GM12878 (cell line): ENCODE data around the gene UBASH3A. TPM values are rescaled to one million over a fixed set of nuclear protein-coding genes. Genes with fewer than 3 reads are reported as not detected.

Experiments
- ATF7 ChIP-seq: fragments of 450-650 bp; IDR thresholded peaks from 2 replicates; pipeline ENCODE4 v1.6.1; 2016; ENCODE audit warnings: low read depth, mild to moderate bottlenecking
- CHD4 ChIP-seq: fragments of 200-600 bp; sonication (generic); IDR thresholded peaks from 2 replicates; pipeline ENCODE4 v1.6.1; 2016; ENCODE audit warnings: mild to moderate bottlenecking
- DPF2 ChIP-seq: fragments of 450-650 bp; IDR thresholded peaks from 2 replicates; pipeline ENCODE4 v1.6.1; 2017; ENCODE audit warnings: mild to moderate bottlenecking
- ELK1 ChIP-seq: IDR thresholded peaks from 2 replicates; pipeline ENCODE4 v1.6.1; 2012; ENCODE audit warnings: low read depth, low read length, improper control_type of control experiment
- IRF4 ChIP-seq: IDR thresholded peaks from 2 replicates; pipeline ENCODE4 v1.6.1; 2011; ENCODE audit warnings: low read depth, low read length
- MEF2A ChIP-seq: IDR thresholded peaks from 2 replicates; pipeline ENCODE4 v1.6.1; 2011; ENCODE audit warnings: low read depth, mild to moderate bottlenecking, low read length, moderate library complexity; ENCODE audit not compliant: insufficient read depth
- MYB ChIP-seq: fragments of 150-350 bp; IDR thresholded peaks from 2 replicates; pipeline ENCODE4 v1.6.1; 2014; ENCODE audit warnings: mild to moderate bottlenecking, low read depth, low read length, borderline replicate concordance
- NFXL1 ChIP-seq: fragments of 450-650 bp; IDR thresholded peaks from 2 replicates; pipeline ENCODE4 v1.6.1; 2017; ENCODE audit warnings: antibody characterized with exemption, mild to moderate bottlenecking, borderline replicate concordance
- NRF1 ChIP-seq: conservative IDR thresholded peaks from 2 replicates; pipeline ENCODE4 v1.6.1; 2011; ENCODE audit warnings: mild to moderate bottlenecking, low read depth, low read length, improper control_type of control experiment
- PML ChIP-seq: IDR thresholded peaks from 2 replicates; pipeline ENCODE4 v1.6.1; 2012; ENCODE audit warnings: low read length, inconsistent platforms
- POLR2AphosphoS2 ChIP-seq: IDR thresholded peaks from 2 replicates; pipeline ENCODE4 v1.6.1; 2011; ENCODE audit warnings: low read depth, mild to moderate bottlenecking, low read length, improper control_type of control experiment, moderate library complexity
- POU2F2 ChIP-seq: IDR thresholded peaks from 3 replicates; pipeline ENCODE4 v1.6.1; 2011; ENCODE audit warnings: low read depth, mild to moderate bottlenecking, low read length, borderline replicate concordance
- RB1 ChIP-seq: fragments of 450-650 bp; formaldehyde crosslinking; IDR thresholded peaks from 2 replicates; pipeline ENCODE4 v1.6.1; 2017; ENCODE audit warnings: mild to moderate bottlenecking, borderline replicate concordance
- SKIL ChIP-seq: fragments of 450-650 bp; IDR thresholded peaks from 2 replicates; pipeline ENCODE4 v1.6.1; 2017; ENCODE audit warnings: mild to moderate bottlenecking, low read depth, inconsistent platforms; ENCODE audit not compliant: poor library complexity, severe bottlenecking
- SMAD1 ChIP-seq: fragments of 450-650 bp; IDR thresholded peaks from 2 replicates; pipeline ENCODE4 v1.6.1; 2018; ENCODE audit warnings: mild to moderate bottlenecking, low read depth; ENCODE audit not compliant: partially characterized antibody
- USF2 ChIP-seq: IDR thresholded peaks from 2 replicates; pipeline ENCODE4 v1.6.1; 2011; ENCODE audit warnings: low read depth, low read length, improper control_type of control experiment, borderline replicate concordance
- ZBED1 ChIP-seq: IDR thresholded peaks from 2 replicates; pipeline ENCODE4 v1.6.1; 2016; ENCODE audit warnings: borderline replicate concordance
- ZNF217 ChIP-seq: fragments of 450-650 bp; IDR thresholded peaks from 2 replicates; pipeline ENCODE4 v1.6.1; 2017; ENCODE audit warnings: antibody characterized with exemption, mild to moderate bottlenecking
- polyA plus RNA-seq, 11 experiments: library from polyadenylated mRNA; depleted of rRNA in 4 of 11; unstranded in 6 of 11; stranded (reverse) in 5 of 11; fragments of >200 nt; fragmentation: Nextera tagmentation in 4 of 11; fragmentation: Illumina TruSeq in 1 of 11; extraction: Ambion mirVana in 4 of 11; extraction: Trizol in 1 of 11; gene quantifications; 1 replicate in 1 of 11; 2 replicates in 10 of 11; pipeline versions ENCODE4 v1.2.1 to v1.2.3, GENCODE V29; 2011 to 2016; ENCODE audit warnings: inconsistent platforms in 2 of 11, missing spikeins in 2 of 11, low read depth in 1 of 11
- total RNA-seq, 4 experiments: library from RNA; depleted of rRNA in 3 of 4; stranded (reverse); fragments of >200 nt in 3 of 4; fragmentation: Illumina TruSeq in 1 of 4; extraction: Trizol in 1 of 4; gene quantifications; 2 replicates each; pipeline versions ENCODE4 v1.2.1 to v1.2.3, GENCODE V29; 2013 to 2021
- TF ChIP-seq, protein P1 (sequence below): fragments of 450-650 bp; IDR thresholded peaks from 2 replicates; pipeline ENCODE4 v1.6.1; 2018; ENCODE audit warnings: mild to moderate bottlenecking, low read depth, moderate library complexity; ENCODE audit not compliant: partially characterized antibody
- TF ChIP-seq, protein P2 (sequence below): fragments of 150-350 bp; IDR thresholded peaks from 2 replicates; pipeline ENCODE4 v1.6.1; 2014; ENCODE audit warnings: mild to moderate bottlenecking, low read depth, low read length
- TF ChIP-seq, protein P3 (sequence below): IDR thresholded peaks from 2 replicates; pipeline ENCODE4 v1.6.1; 2011; ENCODE audit warnings: mild to moderate bottlenecking, low read depth, low read length, moderate library complexity; ENCODE audit not compliant: insufficient replicate concordance

UBASH3A gene
- total and polyA plus RNA-seq, 10 of the 15 experiments (the other 5 are each of a cell fraction or from before 2014, with no cell fraction given) = 0.04 to 0.39 (median 0.23) TPM; not detected in 1

- TF ChIP-seq SKIL (no peak), CHD4 (no peak), ZBED1 (0 out of 2 replicates have a peak, but pooled peaks have one; percentile 47), NRF1 (no peak), PML (no peak), POLR2AphosphoS2 (no peak), ZNF217 (no peak), DPF2 (no peak), RB1 (no peak), POU2F2 (peak; percentile 85; the same call in 2 of the 3 replicates), ELK1 (no peak), IRF4 (0 out of 2 replicates have a peak, but pooled peaks have one; percentile 27), SMAD1 (no peak), ATF7 (no peak), MYB (no peak), USF2 (no peak), MEF2A (no peak), NFXL1 (no peak)
- TF ChIP-seq, protein P1, sequence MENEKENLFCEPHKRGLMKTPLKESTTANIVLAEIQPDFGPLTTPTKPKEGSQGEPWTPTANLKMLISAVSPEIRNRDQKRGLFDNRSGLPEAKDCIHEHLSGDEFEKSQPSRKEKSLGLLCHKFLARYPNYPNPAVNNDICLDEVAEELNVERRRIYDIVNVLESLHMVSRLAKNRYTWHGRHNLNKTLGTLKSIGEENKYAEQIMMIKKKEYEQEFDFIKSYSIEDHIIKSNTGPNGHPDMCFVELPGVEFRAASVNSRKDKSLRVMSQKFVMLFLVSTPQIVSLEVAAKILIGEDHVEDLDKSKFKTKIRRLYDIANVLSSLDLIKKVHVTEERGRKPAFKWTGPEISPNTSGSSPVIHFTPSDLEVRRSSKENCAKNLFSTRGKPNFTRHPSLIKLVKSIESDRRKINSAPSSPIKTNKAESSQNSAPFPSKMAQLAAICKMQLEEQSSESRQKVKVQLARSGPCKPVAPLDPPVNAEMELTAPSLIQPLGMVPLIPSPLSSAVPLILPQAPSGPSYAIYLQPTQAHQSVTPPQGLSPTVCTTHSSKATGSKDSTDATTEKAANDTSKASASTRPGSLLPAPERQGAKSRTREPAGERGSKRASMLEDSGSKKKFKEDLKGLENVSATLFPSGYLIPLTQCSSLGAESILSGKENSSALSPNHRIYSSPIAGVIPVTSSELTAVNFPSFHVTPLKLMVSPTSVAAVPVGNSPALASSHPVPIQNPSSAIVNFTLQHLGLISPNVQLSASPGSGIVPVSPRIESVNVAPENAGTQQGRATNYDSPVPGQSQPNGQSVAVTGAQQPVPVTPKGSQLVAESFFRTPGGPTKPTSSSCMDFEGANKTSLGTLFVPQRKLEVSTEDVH = no peak
- TF ChIP-seq, protein P2, sequence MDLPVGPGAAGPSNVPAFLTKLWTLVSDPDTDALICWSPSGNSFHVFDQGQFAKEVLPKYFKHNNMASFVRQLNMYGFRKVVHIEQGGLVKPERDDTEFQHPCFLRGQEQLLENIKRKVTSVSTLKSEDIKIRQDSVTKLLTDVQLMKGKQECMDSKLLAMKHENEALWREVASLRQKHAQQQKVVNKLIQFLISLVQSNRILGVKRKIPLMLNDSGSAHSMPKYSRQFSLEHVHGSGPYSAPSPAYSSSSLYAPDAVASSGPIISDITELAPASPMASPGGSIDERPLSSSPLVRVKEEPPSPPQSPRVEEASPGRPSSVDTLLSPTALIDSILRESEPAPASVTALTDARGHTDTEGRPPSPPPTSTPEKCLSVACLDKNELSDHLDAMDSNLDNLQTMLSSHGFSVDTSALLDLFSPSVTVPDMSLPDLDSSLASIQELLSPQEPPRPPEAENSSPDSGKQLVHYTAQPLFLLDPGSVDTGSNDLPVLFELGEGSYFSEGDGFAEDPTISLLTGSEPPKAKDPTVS = no peak
- TF ChIP-seq, protein P3, sequence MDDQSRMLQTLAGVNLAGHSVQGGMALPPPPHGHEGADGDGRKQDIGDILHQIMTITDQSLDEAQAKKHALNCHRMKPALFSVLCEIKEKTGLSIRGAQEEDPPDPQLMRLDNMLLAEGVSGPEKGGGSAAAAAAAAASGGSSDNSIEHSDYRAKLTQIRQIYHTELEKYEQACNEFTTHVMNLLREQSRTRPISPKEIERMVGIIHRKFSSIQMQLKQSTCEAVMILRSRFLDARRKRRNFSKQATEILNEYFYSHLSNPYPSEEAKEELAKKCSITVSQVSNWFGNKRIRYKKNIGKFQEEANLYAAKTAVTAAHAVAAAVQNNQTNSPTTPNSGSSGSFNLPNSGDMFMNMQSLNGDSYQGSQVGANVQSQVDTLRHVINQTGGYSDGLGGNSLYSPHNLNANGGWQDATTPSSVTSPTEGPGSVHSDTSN = no peak
These were observed 21.9 kb downstream of the UBASH3A start (continued) for GRCh38 chr21:42425591-42425990.
